Osteocyte (in vitro differentiated cells): Measurements from ENCODE around the gene CNGB1. TPM values are rescaled to one million over a fixed set of nuclear protein-coding genes. Genes with fewer than 3 reads are reported as not detected.

Experiments
- DNase-seq: peaks from one replicate; pipeline ENCODE4 v3.0.0; 2021; ENCODE audit warnings: mixed read lengths; ENCODE audit not compliant: unreplicated experiment; ENCODE audit errors: extremely low spot score
- H3K27ac Mint-ChIP-seq: one replicate; pipeline ENCODE4 v1.8.0; 2021; ENCODE audit warnings: mild to moderate bottlenecking, mixed read lengths; ENCODE audit not compliant: unreplicated experiment
- H3K27me3 Mint-ChIP-seq: one replicate; pipeline ENCODE4 v1.8.0; 2021; ENCODE audit warnings: mixed read lengths; ENCODE audit not compliant: unreplicated experiment
- H3K36me3 Mint-ChIP-seq: one replicate; pipeline ENCODE4 v1.8.0; 2021; ENCODE audit warnings: mixed read lengths; ENCODE audit not compliant: unreplicated experiment
- H3K4me1 Mint-ChIP-seq: one replicate; pipeline ENCODE4 v1.8.0; 2021; ENCODE audit warnings: mixed read lengths; ENCODE audit not compliant: unreplicated experiment
- H3K4me3 Mint-ChIP-seq: one replicate; pipeline ENCODE4 v1.8.0; 2021; ENCODE audit warnings: mild to moderate bottlenecking, moderate library complexity, mixed read lengths; ENCODE audit not compliant: unreplicated experiment
- H3K9me3 Mint-ChIP-seq: one replicate; pipeline ENCODE4 v1.8.0; 2021; ENCODE audit warnings: mixed read lengths; ENCODE audit not compliant: unreplicated experiment
- total RNA-seq: library from RNA; stranded (reverse); gene quantifications from 2 replicates; pipeline ENCODE4 v1.2.1, GENCODE V29; 2021
- TF ChIP-seq, protein P1 (sequence below): fragments of 200-600 bp; sonication (generic); IDR thresholded peaks from 2 replicates; pipeline ENCODE4 v1.5.0; 2021; ENCODE audit warnings: antibody characterized with exemption, mild to moderate bottlenecking, moderate library complexity

Gene CNGB1
- total RNA-seq, 1 donor from 2014 or later, result not detected

- Mint-ChIP-seq H3K27ac (no peak overlapping the region), H3K4me1 (peaks cover 4% of the 10 kb centered on the region), H3K4me3 (no peak overlapping the region), H3K9me3 (no peaks in the 10 kb centered on the region), H3K27me3 (peaks cover 27% of the 10 kb centered on the region), H3K36me3 (no peaks in the 10 kb centered on the region)
- TF ChIP-seq, protein P1, sequence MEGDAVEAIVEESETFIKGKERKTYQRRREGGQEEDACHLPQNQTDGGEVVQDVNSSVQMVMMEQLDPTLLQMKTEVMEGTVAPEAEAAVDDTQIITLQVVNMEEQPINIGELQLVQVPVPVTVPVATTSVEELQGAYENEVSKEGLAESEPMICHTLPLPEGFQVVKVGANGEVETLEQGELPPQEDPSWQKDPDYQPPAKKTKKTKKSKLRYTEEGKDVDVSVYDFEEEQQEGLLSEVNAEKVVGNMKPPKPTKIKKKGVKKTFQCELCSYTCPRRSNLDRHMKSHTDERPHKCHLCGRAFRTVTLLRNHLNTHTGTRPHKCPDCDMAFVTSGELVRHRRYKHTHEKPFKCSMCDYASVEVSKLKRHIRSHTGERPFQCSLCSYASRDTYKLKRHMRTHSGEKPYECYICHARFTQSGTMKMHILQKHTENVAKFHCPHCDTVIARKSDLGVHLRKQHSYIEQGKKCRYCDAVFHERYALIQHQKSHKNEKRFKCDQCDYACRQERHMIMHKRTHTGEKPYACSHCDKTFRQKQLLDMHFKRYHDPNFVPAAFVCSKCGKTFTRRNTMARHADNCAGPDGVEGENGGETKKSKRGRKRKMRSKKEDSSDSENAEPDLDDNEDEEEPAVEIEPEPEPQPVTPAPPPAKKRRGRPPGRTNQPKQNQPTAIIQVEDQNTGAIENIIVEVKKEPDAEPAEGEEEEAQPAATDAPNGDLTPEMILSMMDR, result no peak
- no peak for DNase-seq
Measured at GRCh38 chr16:57986196-57986595, 15.3 kb upstream of the CNGB1 start.

GRCh38 chr16:57985204-57986181 lies 14.6 kb upstream of the CNGB1 start:
- TF ChIP-seq, protein P1, result no peak
- H3K9me3 Mint-ChIP-seq, result no peaks in the 10 kb centered on the region
- no peaks in the 10 kb centered on the region for H3K36me3 Mint-ChIP-seq
- H3K4me1 Mint-ChIP-seq, result peaks cover 4% of the 10 kb centered on the region
- H3K27ac Mint-ChIP-seq, result no peak overlapping the region
- no peak for DNase-seq
- H3K4me3 Mint-ChIP-seq, result peak overlapping the region; percentile 80
- peaks cover 27% of the 10 kb centered on the region for H3K27me3 Mint-ChIP-seq

GRCh38 chr16:57984443-57985203 lies 13.7 kb upstream of the CNGB1 start:
- peaks cover 4% of the 10 kb centered on the region for H3K4me1 Mint-ChIP-seq

GRCh38 chr16:57982385-57982784 lies 11.5 kb upstream of the CNGB1 start:
- no peak overlapping the region for H3K27ac Mint-ChIP-seq
- no peaks in the 10 kb centered on the region for H3K36me3 Mint-ChIP-seq
- TF ChIP-seq, protein P1, result no peak
- H3K4me1 Mint-ChIP-seq, result peaks cover 4% of the 10 kb centered on the region
- peaks cover 27% of the 10 kb centered on the region for H3K27me3 Mint-ChIP-seq
- H3K4me3 Mint-ChIP-seq, result no peak overlapping the region
- H3K9me3 Mint-ChIP-seq, result no peaks in the 10 kb centered on the region
- DNase-seq, result no peak

More at GRCh38 chr16:57984443-57985203, 13.7 kb upstream of the CNGB1 start:
- Mint-ChIP-seq H3K27ac (no peak overlapping the region), H3K9me3 (no peaks in the 10 kb centered on the region), H3K27me3 (peaks cover 27% of the 10 kb centered on the region), H3K4me3 (peak overlapping the region; percentile 80), H3K36me3 (no peaks in the 10 kb centered on the region)
- DNase-seq, result peak; percentile 91
- TF ChIP-seq, protein P1, result no peak

- Mint-ChIP-seq H3K9me3 (no peaks in the 10 kb centered on the region), H3K4me1 (peaks cover 4% of the 10 kb centered on the region), H3K4me3 (no peak overlapping the region), H3K36me3 (no peaks in the 10 kb centered on the region), H3K27ac (no peak overlapping the region), H3K27me3 (peaks cover 24% of the 10 kb centered on the region)
- DNase-seq, result no peak
- TF ChIP-seq, protein P1, result no peak
Measured at GRCh38 chr16:57981636-57982035, 10.7 kb upstream of the CNGB1 start.
